ENCODE results near the gene MEN1.

MEN1 gene

GRCh38 chr11:64784813-64785581, 25.4 kb downstream of the MEN1 start:
- DNase-seq (ENCODE audit: low read depth), result no peak

- DNase-seq (ENCODE audit: low read depth), result peak; percentile 100
These were observed 31.7 kb downstream of the MEN1 start, which contains the start of gene SF1 for GRCh38 chr11:64778473-64779298. TSS of gene SF1 (minus strand) at chr11:64778542. CDS start at chr11:64778392, 150 bp downstream.

GRCh38 chr11:64778223-64778472, 32.2 kb downstream of the MEN1 start:
- no peak for DNase-seq (ENCODE audit: low read depth)

- DNase-seq (ENCODE audit: low read depth), result peak; percentile 56
These were observed 32.7 kb downstream of the MEN1 start for GRCh38 chr11:64777449-64778222.

- DNase-seq (ENCODE audit: low read depth), result no peak
These were observed 33.5 kb downstream of the MEN1 start for GRCh38 chr11:64776875-64777274.

GRCh38 chr11:64776425-64776824, 33.9 kb downstream of the MEN1 start:
- no peak for DNase-seq (ENCODE audit: low read depth)

- no peak for DNase-seq (ENCODE audit: low read depth)
These were observed 36.2 kb downstream of the MEN1 start for GRCh38 chr11:64774144-64774543.

- no peak for DNase-seq (ENCODE audit: low read depth)
These were observed 37.9 kb downstream of the MEN1 start for GRCh38 chr11:64772303-64773018.

- DNase-seq (ENCODE audit: low read depth), result no peak
These were observed 38.5 kb downstream of the MEN1 start for GRCh38 chr11:64771861-64772260.

GRCh38 chr11:64770120-64770519, 40.2 kb downstream of the MEN1 start:
- no peak for DNase-seq (ENCODE audit: low read depth)

- no peak for DNase-seq (ENCODE audit: low read depth)
These were observed 41.1 kb downstream of the MEN1 start for GRCh38 chr11:64769283-64769682.

GRCh38 chr11:64768300-64768694, 42.1 kb downstream of the MEN1 start:
- no peak for DNase-seq (ENCODE audit: low read depth)

GRCh38 chr11:64767344-64768299, 42.7 kb downstream of the MEN1 start:
- DNase-seq (ENCODE audit: low read depth), result no peak

- DNase-seq (ENCODE audit: low read depth), result no peak
These were observed 43.5 kb downstream of the MEN1 start for GRCh38 chr11:64766881-64767280.

GRCh38 chr11:64765851-64766665, 44.3 kb downstream of the MEN1 start:
- no peak for DNase-seq (ENCODE audit: low read depth)

GRCh38 chr11:64765291-64765850, 45.0 kb downstream of the MEN1 start:
- DNase-seq (ENCODE audit: low read depth), result no peak

GRCh38 chr11:64764753-64765152, 45.6 kb downstream of the MEN1 start:
- DNase-seq (ENCODE audit: low read depth), result no peak

- DNase-seq (ENCODE audit: low read depth), result no peak
These were observed 46.2 kb downstream of the MEN1 start for GRCh38 chr11:64764040-64764611.

GRCh38 chr11:64763526-64764039, 46.8 kb downstream of the MEN1 start:
- DNase-seq (ENCODE audit: low read depth), result no peak

Measured in HS-27A (cell line).